GM19397 (cell line): ENCODE data around the gene NUDCD3.
"Not testable (repeated sequence)": the region's sequence is repeated elsewhere in the genome, so short reads cannot be mapped to it uniquely, and the experiment has no call there.

Experiments used
- ATAC-seq: cut with Tn5 transposase; IDR thresholded peaks from one replicate; pipeline ENCODE4 v1.9.1; 2021; ENCODE audit warnings: mild to moderate bottlenecking, moderate library complexity; ENCODE audit not compliant: unreplicated experiment

NUDCD3 gene

DNA sequence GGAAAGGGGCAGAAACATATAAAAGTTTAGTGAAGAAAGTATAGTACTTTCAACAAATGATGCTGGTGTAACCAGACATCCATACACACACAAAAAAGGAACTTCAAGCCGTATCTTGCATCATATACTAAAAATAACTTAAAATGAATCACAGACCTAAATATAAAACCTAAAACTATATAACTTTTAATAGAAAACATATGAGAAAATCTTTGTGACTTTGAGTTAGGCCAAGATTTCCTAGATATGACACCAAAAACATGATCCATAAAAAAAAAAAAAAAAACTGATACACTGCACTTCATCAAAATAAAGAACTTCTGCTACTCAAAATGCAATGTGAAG is 40.9 kb downstream of the NUDCD3 start:
- no peak for ATAC-seq

DNA sequence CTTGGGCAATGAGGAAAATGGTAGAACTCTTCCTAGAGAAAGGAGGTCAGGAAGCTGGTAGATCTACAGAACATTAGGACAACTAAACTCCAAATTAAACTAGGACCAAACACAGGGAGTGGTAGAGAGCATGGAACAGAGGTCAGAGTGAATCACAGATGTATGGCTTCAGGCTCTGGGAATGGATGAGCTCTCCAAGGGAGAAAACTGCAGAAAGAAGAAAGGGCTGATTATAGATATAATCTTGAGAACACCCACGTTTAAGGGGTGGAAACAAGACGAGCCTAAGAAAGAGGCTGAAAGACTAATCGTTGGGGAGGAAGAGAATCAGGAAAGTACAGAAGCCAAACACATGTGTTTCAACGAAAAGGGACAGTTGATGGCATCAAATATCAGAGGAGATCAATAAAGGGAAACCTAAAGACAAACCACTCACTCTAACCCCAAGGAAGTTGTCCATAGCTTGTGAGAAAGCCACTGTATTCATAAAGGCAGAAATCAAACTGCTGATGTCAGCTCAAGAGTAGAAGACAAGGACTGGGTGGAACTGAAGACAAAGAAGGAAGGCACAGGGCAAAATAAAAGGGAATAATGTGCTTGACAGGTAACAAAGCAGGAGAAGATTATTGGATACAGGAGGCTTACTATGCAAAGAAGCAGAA is 41.4 kb downstream of the NUDCD3 start:
- ATAC-seq, result no peak

DNA sequence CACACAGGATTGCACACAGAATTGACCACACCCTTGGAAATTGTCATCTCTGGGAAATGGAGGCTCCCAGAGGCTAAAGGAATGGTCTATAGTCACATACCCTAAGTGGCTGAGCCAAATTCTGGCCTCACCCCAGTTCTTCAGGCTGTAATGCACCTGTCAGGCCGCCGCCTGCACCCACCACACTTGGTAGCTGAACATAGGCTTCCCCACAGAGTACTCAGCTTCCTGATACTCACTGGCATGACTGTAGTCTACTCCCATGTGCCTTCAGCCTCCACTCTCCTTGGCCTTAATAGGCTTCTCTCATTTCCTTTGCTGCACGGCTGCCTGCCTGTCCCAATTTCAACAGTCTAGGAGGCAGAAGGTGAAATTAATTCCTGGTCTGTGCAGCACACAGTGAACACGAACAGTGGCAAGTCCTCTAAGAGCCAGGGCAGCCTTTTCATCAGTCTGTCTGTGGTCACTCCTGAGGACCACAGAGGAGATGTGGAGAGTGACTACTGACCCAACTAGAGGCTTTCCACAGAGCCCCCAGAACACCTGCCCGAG is 42.5 kb downstream of the NUDCD3 start:
- ATAC-seq, result no peak

DNA sequence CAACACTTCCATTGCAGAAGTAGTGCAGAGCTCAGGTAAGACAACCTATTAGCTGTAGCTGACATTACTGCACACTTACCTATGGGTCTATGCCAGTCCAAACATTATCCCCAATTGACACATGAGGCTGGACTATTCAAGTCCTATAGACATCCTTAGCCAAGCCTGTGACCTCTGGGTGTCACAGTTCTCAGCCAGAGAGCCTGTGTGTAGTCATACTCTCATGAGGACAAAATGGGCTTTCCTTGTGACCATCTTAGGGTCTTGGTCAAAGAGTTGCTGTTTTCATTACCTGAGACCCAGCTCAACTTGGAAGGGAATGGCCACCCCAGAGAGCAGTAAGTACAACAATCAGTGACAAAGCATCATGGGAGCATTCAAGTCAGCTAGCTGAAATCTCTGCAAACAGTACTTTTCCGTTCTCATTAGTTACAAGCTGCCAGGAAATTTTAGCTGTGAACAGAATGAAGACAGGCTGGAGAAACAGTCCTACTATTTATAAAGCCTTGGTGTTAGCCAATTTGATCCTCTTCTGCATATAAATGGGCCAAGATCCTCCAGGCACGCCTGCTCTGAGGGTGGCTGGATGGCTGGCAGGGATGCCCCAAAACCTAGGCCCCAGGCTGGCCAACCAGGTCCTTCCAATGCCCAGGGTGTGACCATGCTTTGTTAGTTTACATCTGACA is 44.3 kb downstream of the NUDCD3 start:
- no peak for ATAC-seq

DNA sequence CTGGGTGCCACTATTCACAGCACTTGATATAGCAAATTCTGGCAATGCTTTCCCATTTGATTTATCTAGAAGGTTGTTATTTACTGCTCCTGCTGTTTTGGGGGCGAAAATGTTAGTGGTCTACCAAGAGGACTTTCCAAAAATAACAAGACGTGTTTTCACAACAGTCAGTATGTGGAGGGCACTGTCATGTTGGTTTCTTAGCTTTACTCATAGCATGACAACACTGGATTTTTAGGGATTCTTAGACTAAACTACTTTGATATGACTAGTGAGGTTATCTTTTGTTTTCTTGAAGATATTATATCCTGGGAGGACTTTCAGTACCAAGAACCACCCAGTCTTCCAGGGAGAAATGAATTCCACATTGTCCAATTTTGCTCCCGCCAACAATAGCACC is 49.4 kb downstream of the NUDCD3 start:
- no peak for ATAC-seq

DNA sequence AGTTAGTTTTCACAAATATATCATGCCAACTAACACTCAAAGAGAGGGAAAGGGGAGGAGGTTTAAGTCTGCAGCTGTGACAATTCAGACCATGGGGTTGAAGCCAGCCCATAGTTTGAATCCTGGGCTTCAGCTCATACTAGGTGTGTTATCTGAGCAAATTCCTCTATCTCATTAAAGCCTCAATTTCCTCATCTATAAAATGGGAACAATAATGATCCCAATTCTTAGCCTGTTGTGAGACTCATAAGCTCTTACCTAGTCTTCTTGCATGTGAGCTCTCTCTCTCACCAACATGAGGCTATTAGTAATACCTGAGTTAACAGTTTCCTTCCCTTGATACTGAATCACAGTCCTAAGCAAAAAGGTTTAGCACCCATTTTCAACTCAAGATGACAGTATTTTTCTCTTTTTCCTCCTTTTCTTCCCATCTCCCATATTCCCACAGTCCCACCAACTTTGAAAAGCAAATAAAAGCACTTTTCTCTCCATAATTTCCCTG is 49.8 kb downstream of the NUDCD3 start:
- no peak for ATAC-seq

DNA sequence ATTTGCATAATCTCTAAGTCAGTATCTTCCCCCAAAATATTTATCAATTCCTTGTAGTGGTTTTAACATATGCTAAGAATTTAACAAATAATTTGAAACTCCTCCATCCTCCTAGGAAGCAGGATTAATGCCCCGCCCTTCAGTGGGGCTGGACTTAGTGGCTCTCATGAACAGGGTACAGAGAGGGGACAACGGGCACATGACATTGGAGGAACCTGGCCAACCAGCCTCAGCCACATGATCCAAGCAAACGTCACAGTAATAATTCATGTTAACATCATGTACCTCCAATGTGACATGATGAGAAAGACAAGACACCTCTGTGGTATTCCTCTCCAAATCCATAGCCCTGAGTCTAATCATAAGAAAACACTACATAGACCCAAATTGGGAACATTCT is 50.5 kb downstream of the NUDCD3 start:
- no peak for ATAC-seq

DNA sequence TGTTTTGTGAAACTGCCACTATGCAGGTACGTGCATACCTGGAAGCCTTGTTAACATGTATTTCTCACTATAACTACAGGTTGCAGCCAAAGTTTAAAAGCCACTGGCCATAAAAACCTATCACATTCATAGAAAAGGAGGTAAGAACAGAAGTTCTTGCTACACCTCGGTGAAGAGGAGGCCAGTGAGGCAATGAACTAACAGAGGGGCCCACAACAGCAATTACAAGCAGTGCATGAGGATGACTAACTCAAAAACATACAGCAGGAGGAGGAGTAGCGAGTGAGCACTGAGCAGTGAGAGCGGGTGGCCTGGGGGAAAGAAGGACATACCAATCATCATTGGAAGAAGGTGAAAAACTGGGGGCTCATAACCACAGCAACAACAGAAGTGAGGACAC is 51.6 kb downstream of the NUDCD3 start:
- ATAC-seq, result no peak

DNA sequence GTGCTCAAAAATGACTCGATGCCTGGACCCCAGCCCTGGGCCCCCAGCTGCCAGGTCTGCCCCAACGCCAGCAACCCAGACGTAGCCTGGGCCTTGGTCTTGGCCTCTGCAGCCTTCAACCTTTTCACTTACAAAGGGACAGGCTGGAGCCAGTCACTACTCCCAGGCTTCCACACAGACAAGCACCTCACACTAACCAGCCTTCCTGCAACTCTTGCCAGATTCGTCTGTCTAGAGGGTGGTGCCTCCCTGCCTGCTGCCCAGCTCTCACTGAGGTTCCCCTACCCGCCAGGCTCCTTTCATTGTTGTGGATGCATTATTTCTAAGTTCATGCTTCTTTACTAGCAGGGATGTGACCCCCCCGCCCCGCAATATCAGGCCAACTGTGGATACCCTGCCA is 56.3 kb downstream of the NUDCD3 start:
- no peak for ATAC-seq

DNA sequence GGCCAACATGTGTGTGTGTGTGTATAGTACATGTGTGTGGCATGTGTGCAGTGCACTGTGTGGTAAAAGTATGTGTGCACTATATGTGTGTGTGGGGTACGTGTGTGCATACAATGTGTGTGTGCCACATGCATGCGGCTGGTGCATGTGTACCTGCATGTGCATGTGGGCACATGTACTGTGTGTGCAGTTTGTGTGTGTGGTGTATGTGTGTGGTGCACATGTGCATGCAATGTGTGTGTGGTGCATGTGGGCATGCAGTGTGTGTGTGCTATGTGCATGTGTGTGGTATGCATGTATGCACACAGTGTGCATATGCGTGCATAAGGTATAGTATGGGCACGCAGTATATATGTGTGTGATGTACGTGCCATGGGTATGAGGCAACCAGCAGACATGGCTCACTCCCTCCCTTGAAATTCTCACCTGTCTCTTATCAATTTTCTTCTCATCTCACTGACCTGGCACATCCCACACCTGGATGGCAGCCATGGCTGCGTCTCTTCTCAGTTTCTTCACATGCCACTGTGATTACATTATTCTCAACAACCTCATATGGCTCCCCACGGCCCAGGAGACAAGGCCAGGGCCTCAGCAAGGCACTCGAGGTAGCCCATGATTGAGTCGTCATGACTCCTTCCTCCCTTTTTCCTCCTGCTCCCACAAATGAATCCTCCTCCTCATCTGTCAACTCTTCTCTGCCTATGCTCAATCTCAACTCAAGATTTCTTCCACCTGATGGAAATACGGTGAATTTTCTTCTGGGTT is 57.0 kb downstream of the NUDCD3 start:
- ATAC-seq, result no peak

DNA sequence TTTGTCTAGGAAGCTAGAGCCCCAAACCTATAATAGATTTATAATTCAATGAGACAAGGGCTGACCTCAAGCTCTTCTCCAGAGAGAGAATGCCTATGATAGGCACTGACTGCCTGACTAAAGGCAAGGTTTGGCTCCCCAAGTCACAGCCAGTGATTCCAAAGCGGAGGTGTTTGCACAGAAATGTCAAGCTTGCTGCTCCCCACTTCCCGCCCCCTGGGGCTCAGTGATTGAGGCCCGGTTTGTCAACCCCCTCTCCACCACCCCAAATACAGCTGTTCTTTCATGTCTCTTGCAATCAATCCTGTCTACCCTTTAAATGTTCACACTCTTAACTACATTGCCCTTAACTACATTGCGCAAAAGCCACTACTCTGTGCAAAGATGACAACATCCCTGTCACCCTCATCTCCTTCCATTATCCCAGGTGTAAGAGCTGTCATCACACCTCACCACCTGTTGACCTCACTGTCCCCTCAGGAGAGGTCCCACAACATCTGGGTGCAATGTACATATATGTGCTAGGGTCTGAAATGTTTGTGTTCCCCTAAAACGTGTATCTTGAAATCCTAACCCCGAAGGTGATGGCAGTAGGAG is 58.0 kb downstream of the NUDCD3 start:
- ATAC-seq, result no peak

DNA sequence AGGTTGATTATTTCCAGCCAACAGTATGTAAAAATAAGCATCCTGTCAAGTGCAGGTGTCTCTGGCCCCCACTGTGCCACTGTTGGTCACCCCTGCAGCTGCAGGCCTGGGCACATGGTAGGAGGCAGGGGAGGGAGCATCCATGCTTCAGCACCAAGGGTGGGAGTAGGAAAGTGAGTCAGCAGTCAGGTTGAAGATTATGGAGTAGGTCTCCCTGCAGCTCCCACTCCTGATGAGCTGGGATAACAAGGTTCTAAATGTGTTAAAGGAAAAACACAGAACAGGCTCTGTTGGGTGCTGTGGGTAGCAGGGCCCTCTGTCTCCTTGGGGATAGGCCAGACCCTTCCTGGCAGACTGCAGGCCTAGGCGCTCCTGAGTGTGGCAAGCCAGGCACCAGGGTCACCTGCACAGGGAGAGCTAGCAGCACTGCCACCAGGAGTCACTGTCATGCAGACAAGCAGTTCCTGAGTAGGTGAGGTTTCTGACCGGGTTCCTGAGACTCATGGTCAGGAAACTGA is 59.3 kb downstream of the NUDCD3 start:
- ATAC-seq, result peak; percentile 61

DNA sequence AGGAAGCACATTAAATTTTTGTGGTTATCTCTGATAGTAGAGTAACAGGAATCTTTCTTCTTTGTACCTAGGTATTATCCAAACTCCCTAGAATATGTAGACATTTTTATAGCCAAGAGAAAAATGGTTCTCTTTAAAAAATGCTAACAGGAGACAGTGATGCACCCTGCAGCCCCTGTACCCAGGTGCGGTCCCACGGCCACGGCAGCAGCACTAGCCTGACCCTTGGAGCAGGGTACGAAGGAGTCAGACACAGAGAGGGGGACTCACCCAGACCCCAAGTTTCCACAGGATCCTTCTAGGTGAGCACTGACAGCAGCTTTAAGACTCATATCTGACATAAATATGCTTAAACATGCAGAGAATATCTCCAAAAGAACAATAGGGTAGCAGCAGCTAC is 60.4 kb downstream of the NUDCD3 start:
- ATAC-seq, result no peak

DNA sequence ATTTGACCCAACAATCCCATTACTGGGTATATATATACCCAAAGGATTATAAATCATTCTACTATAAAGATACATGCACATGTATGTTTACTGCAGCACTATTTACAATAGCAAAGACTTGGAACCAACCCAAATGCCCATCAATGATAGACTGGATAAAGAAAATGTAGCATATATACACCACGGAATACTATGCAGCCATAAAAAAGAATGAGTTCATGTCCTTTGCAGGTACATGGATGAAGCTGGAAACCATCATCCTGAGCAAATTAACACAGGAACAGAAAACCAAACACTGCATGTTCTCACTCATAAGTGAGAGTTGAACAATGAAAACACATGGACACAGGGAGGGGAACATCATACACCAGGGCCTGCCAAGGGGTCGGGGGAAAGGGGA is 65.7 kb downstream of the NUDCD3 start:
- not testable (repeated sequence) for ATAC-seq

DNA sequence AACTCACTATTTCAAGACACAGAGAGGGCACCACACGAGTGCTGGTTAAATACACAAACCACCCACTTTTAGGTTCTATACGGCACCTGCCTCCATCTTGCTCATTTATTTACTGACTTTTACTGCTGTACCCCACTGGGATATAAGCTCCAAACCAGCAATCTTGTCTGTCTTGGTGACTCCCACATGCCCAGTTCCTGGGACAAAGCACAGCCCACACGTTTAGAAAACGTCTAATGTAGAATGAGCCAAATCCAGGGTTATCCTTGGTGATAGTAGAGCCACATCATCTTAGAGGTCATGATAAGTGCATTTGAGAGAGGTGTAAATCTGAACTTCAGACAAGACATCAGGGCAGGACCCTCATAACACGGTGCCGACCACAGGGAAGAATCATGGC is 73.5 kb downstream of the NUDCD3 start:
- ATAC-seq, result no peak

DNA sequence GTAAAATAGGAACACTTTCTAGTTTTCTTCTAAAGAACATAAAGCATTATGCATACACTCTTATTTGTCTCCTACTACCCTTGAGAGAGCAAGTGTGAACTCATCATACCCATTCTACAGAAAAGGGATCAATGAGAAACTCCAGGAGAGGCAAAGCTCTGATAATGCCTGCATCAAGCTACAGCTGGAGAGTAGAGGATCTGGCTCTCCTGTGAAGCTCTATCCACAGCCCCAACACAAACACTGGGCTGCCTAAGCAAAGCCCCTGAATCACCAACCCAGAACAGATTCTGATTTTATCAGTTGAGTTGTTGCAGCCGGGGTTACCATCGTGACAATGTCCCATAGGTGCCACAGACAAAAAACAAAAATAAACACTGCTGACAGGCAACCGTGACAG is 74.9 kb downstream of the NUDCD3 start:
- no peak for ATAC-seq

DNA sequence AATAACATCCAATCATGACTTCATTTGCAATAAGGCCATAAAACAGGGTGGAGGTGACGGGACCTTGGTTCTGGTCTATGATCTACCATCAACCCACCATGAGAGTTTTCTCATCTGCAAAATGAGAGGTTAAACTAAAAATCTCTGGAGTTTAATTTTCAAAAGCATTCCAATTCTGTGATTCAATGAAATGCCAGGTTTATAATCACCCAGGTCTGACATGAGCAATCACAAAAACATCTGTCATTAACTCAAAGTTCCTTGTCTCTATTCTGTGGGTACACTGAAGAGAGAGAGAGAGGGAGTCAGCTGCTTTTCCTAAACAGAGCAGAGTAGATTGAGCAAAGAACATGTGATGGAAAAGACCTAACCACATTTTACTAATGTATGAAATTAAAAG is 75.4 kb downstream of the NUDCD3 start:
- ATAC-seq, result no peak

DNA sequence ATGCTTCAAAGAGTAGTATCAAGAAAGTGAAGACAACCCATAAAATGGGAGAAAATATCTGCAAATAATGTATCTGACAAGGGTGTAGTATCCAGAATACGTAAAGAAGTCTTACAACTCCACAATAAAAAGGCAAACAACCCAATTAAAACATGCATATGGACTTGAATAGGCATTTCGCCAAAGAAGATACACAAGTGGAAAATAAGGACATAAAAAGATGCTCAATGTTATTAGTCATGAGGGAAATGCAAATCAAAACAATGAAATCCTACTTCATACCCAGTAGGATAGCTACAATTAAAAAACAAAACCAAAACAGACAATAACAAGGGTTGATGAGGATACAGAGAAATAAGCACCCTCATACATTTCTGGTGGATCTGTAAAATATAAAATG is 79.2 kb downstream of the NUDCD3 start:
- no peak for ATAC-seq

DNA sequence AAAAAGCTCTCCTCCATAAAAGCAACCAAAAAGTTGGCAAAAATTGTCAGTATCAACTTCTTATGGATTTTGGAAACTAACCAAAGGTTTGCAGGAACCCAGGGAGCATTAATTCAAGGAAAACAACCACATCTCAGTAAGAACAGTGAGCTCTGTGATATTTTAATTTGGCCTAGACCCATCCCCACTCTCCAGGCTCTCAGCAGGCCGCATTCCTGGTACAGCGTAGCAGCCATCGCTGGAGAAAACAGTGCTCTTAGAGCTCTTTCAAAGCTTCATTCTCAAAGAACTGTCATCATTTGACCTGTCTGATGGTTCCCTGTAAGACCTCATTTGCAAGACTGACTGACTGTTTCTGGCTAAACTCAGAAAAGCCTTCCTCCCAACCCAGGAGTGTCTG is 81.9 kb downstream of the NUDCD3 start:
- no peak for ATAC-seq

DNA sequence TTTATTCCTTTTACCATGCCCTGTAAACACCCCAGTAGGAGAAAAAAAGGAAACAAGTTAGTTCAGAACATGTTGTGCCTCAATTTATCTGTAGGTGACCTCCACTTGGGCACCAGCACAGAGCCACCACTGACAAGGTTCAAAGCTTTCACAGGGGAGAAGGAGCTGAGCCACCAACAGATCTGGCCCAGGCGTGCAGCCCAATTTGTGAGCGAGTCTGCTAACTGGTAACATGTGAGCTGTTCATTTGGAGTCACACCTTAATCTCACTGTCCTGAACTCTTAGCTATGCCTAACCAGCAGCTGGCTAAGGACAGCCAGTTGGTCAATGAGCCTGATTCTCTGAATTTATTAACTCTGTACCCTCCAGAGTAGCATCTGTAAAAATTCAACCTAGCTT is 86.7 kb downstream of the NUDCD3 start:
- ATAC-seq, result no peak

DNA sequence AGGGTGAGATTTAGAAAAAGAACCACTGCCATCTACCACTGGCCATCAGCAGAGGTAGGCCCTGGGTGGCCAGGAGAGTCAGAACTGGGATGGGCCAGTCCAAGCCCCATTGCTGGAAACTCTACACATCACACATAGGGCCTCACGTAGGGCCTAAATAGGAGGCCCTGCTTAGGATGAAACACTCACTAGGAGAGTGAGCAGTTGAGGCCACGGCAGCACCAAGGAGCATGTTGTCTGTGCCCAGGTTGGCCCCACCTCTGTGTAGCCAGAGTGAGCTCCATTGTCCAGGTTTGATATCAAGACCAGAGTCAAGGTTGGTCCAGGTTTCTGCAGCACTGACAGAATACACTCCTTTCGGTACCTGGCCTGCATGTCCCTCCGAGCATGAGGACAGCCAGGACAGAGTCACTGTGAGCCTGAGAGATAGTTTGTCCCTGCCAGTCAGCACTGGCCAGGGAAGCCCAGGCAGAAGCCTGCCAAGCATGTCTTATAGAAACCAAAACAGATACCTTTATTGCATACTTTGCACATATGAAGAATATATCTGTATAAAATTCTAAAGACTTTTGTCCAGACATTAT is 87.2 kb downstream of the NUDCD3 start:
- ATAC-seq, result no peak
